ENCODE data around the gene LAIR2.

DNA sequence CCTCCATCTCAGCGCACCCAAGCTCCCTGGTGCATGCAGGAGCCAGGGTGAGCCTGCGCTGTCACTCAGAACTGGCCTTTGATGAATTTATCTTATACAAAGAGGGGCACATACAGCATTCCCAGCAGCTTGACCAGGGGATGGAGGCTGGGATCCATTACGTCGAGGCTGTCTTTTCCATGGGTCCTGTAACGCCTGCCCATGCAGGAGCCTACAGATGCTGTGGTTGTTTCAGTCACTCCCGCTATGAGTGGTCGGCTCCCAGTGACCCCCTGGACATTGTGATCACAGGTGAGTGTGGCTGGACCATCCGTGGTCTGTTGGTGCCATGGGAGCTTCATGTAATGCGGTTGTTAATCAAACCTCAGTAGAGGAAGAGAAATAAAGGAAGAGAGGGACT lies 33.0 kb downstream of the LAIR2 start:
- TF ChIP-seq, protein P1, sequence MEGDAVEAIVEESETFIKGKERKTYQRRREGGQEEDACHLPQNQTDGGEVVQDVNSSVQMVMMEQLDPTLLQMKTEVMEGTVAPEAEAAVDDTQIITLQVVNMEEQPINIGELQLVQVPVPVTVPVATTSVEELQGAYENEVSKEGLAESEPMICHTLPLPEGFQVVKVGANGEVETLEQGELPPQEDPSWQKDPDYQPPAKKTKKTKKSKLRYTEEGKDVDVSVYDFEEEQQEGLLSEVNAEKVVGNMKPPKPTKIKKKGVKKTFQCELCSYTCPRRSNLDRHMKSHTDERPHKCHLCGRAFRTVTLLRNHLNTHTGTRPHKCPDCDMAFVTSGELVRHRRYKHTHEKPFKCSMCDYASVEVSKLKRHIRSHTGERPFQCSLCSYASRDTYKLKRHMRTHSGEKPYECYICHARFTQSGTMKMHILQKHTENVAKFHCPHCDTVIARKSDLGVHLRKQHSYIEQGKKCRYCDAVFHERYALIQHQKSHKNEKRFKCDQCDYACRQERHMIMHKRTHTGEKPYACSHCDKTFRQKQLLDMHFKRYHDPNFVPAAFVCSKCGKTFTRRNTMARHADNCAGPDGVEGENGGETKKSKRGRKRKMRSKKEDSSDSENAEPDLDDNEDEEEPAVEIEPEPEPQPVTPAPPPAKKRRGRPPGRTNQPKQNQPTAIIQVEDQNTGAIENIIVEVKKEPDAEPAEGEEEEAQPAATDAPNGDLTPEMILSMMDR (IDR thresholded peaks at IDR 0.05; ENCODE audit: insufficient read depth, low read length, poor library complexity, severe bottlenecking), result no peak
- TF ChIP-seq EZH2phosphoT487 (conservative IDR thresholded peaks at IDR 0.05; ENCODE audit: low read length), result no peak
